Esophagus muscularis mucosa (tissue), 4 donors: ENCODE data around the gene NOS3. TPM values are rescaled to one million over a fixed set of nuclear protein-coding genes. Genes with fewer than 3 reads are reported as not detected.

Experiments
- DNase-seq: peaks from one replicate; pipeline ENCODE4 v3.0.0-alpha.2; 2017; ENCODE audit errors: extremely low spot score
- H3K27ac ChIP-seq, 4 donors: fragments of 200-600 bp; sonication (generic); replicated peaks in 1 of 4; 1 replicate in 3 of 4; 2 replicates in 1 of 4; pipeline ENCODE4 v1.5.1; 2016 to 2019; ENCODE audit warnings: mild to moderate bottlenecking in 1 of 4
- H3K27me3 ChIP-seq, 4 donors: fragments of 200-600 bp; sonication (generic); one replicate each; pipeline versions ENCODE4 v1.5.1 to v1.6.0; 2016 to 2019
- H3K36me3 ChIP-seq, 4 donors: fragments of 200-600 bp; sonication (generic); one replicate each; pipeline ENCODE4 v1.5.1; 2016 to 2019
- H3K4me1 ChIP-seq, 4 donors: fragments of 200-600 bp; sonication (generic); one replicate each; pipeline ENCODE4 v1.5.1; 2016 to 2019
- H3K4me3 ChIP-seq, 4 donors: fragments of 200-600 bp; sonication (generic); 1 replicate in 2 of 4; 2 replicates in 2 of 4; pipeline ENCODE4 v1.5.1; 2016 to 2019; ENCODE audit warnings: mild to moderate bottlenecking in 4 of 4, moderate library complexity in 1 of 4
- H3K9me3 ChIP-seq, 4 donors: fragments of 200-600 bp; sonication (generic); 1 replicate in 3 of 4; 2 replicates in 1 of 4; pipeline ENCODE4 v1.5.1; 2016 to 2019
- CTCF ChIP-seq, 3 experiments: fragments of 200-600 bp in 2 of 3; fragments of 450-650 bp in 1 of 3; sonication (generic) in 2 of 3; IDR thresholded peaks; one replicate each; pipeline ENCODE4 v1.5.1; 2017 to 2019; ENCODE audit warnings: antibody characterized with exemption in 3 of 3, mild to moderate bottlenecking in 2 of 3, moderate library complexity in 1 of 3
- EP300 ChIP-seq: sonication (generic); formaldehyde crosslinking; IDR thresholded peaks from one replicate; pipeline ENCODE4 v1.6.1; 2017; ENCODE audit warnings: antibody characterized with exemption
- POLR2A ChIP-seq: fragments of 450-650 bp; IDR thresholded peaks from one replicate; pipeline ENCODE4 v1.6.1; 2017; ENCODE audit warnings: antibody characterized with exemption, moderate library complexity, mild to moderate bottlenecking, low read depth
- POLR2AphosphoS5 ChIP-seq, 2 donors: sonication (generic); formaldehyde crosslinking; IDR thresholded peaks; one replicate each; pipeline ENCODE4 v1.6.1; 2017; ENCODE audit warnings: antibody characterized with exemption in 2 of 2
- WGBS: methylation state at CpG from one replicate; pipeline ENCODE4 v1.1.5; 2018; 5-methylcytosine and 5-hydroxymethylcytosine counted together
- intact Hi-C: fragments of 100-400 bp; cut with DNase I; formaldehyde crosslinking; loops from one replicate; pipeline ENCODE4 v1.15.1; 2023
- total RNA-seq, 4 donors: library from RNA; depleted of rRNA; stranded (reverse); fragments of >200 nt; gene quantifications; one replicate each; pipeline versions ENCODE4 v1.1.0 to v1.2.1, GENCODE V29; 2016

Gene NOS3
- total RNA-seq, 4 donors from 2014 or later, result 3.7 to 20.2 (median 16.2) TPM

- TF ChIP-seq POLR2AphosphoS5 (IDR thresholded peaks at IDR 0.05) (no peak), EP300 (no peak), CTCF (IDR thresholded peaks at IDR 0.05) (no peak), POLR2A (no peak)
- 63% methylated on average over 17 of the region's 17 CpGs for WGBS
- H3K9me3 ChIP-seq, result no peaks in the 10 kb centered on the region
- H3K4me3 ChIP-seq, result peak overlapping the region; percentile 69 to 91 (median 74)
- no peaks in the 10 kb centered on the region for H3K27me3 ChIP-seq
- H3K27ac ChIP-seq, result peak overlapping the region; percentile 80 to 88 (median 84)
- H3K4me1 ChIP-seq, result peaks cover 7 to 27% (median 19%) of the 10 kb centered on the region in 4 donors
- no peak for DNase-seq
- peaks cover 0 to 29% (median 7%) of the 10 kb centered on the region in 4 donors for H3K36me3 ChIP-seq
- intact Hi-C loops, result loop anchor here (5.0 kb wide), 2 partner anchors 33 to 83 kb away; no protein-coding TSS in a partner anchor
Measured at GRCh38 chr7:151028948-151029501, 38.2 kb downstream of the NOS3 start.

- WGBS, result 93% methylated on average over 4 of the region's 4 CpGs
- no peak overlapping the region for H3K4me3 ChIP-seq
- H3K9me3 ChIP-seq, result no peaks in the 10 kb centered on the region
- H3K4me1 ChIP-seq, result peaks cover 12 to 27% (median 19%) of the 10 kb centered on the region in 4 donors
- TF ChIP-seq CTCF (IDR thresholded peaks at IDR 0.05), result no peak
- TF ChIP-seq POLR2A, result no peak
- no peak for TF ChIP-seq EP300
- TF ChIP-seq POLR2AphosphoS5 (IDR thresholded peaks at IDR 0.05), result no peak
- no peaks in the 10 kb centered on the region for H3K27me3 ChIP-seq
- intact Hi-C loops, result no loop called here
- H3K27ac ChIP-seq, result no peak overlapping the region
- H3K36me3 ChIP-seq, result peaks cover 12 to 49% (median 23%) of the 10 kb centered on the region in 4 donors
- DNase-seq, result no peak
Measured at GRCh38 chr7:151031011-151031410, 40.2 kb downstream of the NOS3 start.

- WGBS, result 83% methylated on average over 12 of the region's 17 CpGs
- Histone ChIP-seq H3K27ac (no peak overlapping the region), H3K27me3 (no peaks in the 10 kb centered on the region), H3K4me3 (no peak overlapping the region), H3K9me3 (no peaks in the 10 kb centered on the region), H3K36me3 (peaks cover 24 to 69% (median 40%) of the 10 kb centered on the region in 4 donors), H3K4me1 (peaks cover 12 to 21% (median 14%) of the 10 kb centered on the region in 4 donors)
- DNase-seq, result no peak
- no peak for TF ChIP-seq POLR2A
- TF ChIP-seq POLR2AphosphoS5 (IDR thresholded peaks at IDR 0.05), result no peak
- no peak for TF ChIP-seq CTCF (IDR thresholded peaks at IDR 0.05)
- TF ChIP-seq EP300, result no peak
- intact Hi-C loops, result no loop called here
Measured at GRCh38 chr7:151032936-151033863, 42.4 kb downstream of the NOS3 start.

GRCh38 chr7:151033864-151034249 lies 43.0 kb downstream of the NOS3 start:
- TF ChIP-seq POLR2A (no peak), POLR2AphosphoS5 (IDR thresholded peaks at IDR 0.05) (no peak), CTCF (IDR thresholded peaks at IDR 0.05) (no peak), EP300 (no peak)
- Histone ChIP-seq H3K9me3 (no peaks in the 10 kb centered on the region), H3K36me3 (peaks cover 24 to 69% (median 40%) of the 10 kb centered on the region in 4 donors), H3K4me1 (peaks cover 15 to 25% (median 17%) of the 10 kb centered on the region in 4 donors), H3K27me3 (no peaks in the 10 kb centered on the region), H3K4me3 (no peak overlapping the region), H3K27ac (no peak overlapping the region)
- DNase-seq, result no peak
- intact Hi-C loops, result no loop called here
- 95% methylated on average over 3 of the region's 5 CpGs for WGBS
